BJ (cell line): ENCODE results near the gene TIAM2. TPM values are rescaled to one million over a fixed set of nuclear protein-coding genes. Genes with fewer than 3 reads are reported as not detected.

Experiments
- CTCF ChIA-PET: fragments of 350-600 bp; formaldehyde crosslinking; extraction: SDS; loops from one replicate; lab custom pipeline; 2021; ENCODE audit warnings: antibody characterized with exemption, inconsistent platforms; lab: Yijun Ruan, JAX
- POLR2A ChIA-PET: fragments of 300-600 bp; sonication (Branson Sonifier 250); formaldehyde crosslinking; extraction: SDS; loops from one replicate; lab custom pipeline; 2021; ENCODE audit warnings: antibody characterized with exemption; lab: Charles Lee
- DNase-seq: peaks from one replicate; pipeline ENCODE4 v3.0.0-alpha.2; 2011; ENCODE audit warnings: low read depth
- H3K27me3 ChIP-seq: 2 replicates; pipeline ENCODE4 v1.6.0; 2011; ENCODE audit warnings: low read length; ENCODE audit not compliant: control insufficient read depth, insufficient read depth
- H3K36me3 ChIP-seq: 2 replicates; pipeline ENCODE4 v1.5.1; 2011; ENCODE audit warnings: low read length; ENCODE audit not compliant: control insufficient read depth, insufficient read depth
- H3K4me3 ChIP-seq: 2 replicates; pipeline ENCODE4 v1.5.1; 2011; ENCODE audit warnings: low read depth, mild to moderate bottlenecking, control low read depth, low read length
- CTCF ChIP-seq: IDR thresholded peaks from 2 replicates; pipeline ENCODE4 v1.5.1; 2011; ENCODE audit warnings: low read depth, mild to moderate bottlenecking, control low read depth, inconsistent platforms, low read length, moderate library complexity; ENCODE audit not compliant: insufficient read depth
- polyA plus RNA-seq: library from polyadenylated mRNA; depleted of rRNA; stranded (reverse); fragments of >200 nt; gene quantifications from 2 replicates; pipeline ENCODE4 v1.2.3, GENCODE V29; 2011

Gene TIAM2
- polyA plus RNA-seq, 1 experiment: 4.6 TPM

DNA sequence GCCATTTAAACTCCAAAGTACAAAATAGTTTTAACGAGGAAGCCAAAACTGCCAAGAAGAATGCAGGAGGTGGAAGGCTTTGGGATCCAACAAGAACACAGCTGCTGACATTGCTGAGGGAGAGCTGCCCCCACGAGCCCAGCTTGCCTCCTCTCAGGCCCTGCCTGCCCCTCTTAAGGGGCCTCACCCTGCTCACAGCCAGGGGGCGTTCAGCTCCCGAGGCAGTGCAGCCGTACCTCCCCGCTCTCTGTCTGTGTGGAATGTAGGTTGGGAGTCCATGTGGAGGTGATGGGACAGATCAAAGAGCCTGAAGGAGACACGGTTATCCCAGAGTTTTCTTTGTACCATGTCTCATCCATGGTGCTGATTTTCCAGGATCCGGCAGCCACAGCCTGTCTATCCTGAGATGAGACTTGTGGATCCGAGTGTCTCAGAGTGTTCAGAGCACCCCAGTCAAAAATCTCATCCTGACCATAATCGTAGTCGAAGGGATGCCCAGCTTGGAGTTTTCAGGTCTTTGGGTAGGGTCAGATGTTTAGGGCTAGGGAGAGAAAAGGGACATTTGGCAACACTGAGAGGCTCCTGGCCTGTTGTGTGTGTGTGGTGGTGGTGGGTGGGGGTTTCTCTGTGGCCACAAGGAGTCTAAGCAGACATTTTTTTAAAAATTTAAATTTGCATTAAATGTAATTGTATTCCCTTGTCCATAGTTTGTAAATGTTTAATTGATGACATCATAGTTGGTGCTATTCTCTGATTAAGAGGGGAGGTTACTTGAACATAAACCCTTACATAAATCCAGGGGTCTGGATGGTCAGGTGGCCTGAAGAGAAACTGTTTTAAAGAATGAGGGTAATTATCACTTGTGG lies 157.3 kb downstream of the TIAM2 start:
- DNase-seq: no peak
- CTCF ChIA-PET: interaction anchor here (0.9 to 1.0 kb wide), 2 partner anchors 219 to 224 kb away, joined by 3 read pairs; no protein-coding TSS in a partner anchor
- POLR2A ChIA-PET: no interaction called here

GRCh38 chr6:155154158-155154830 lies 159.2 kb downstream of the TIAM2 start:
- DNase-seq: peak; percentile 90
- H3K4me3 ChIP-seq: no peak overlapping the region
- ChIA-PET POLR2A (interaction anchor here (0.6 kb wide), 1 partner anchor 244 kb away, joined by 3 read pairs; no protein-coding TSS in a partner anchor), CTCF (interaction anchor here (0.7 to 1.5 kb wide), 3 partner anchors 65 to 286 kb away, joined by 3 read pairs; no protein-coding TSS in a partner anchor)
- H3K36me3 ChIP-seq: no peaks in the 10 kb centered on the region
- no peak for TF ChIP-seq CTCF
- H3K27me3 ChIP-seq: no peaks in the 10 kb centered on the region

More for the DNA sequence above, 157.3 kb downstream of the TIAM2 start:
- Histone ChIP-seq H3K4me3 (no peak overlapping the region), H3K27me3 (no peaks in the 10 kb centered on the region), H3K36me3 (peaks cover 3% of the 10 kb centered on the region; the same call in 1 of the 2 replicates)
- peak; percentile 30; the same call in 1 of the 2 replicates for TF ChIP-seq CTCF

- POLR2A ChIA-PET: no interaction called here
- no peak for TF ChIP-seq CTCF
- CTCF ChIA-PET: no interaction called here
- H3K36me3 ChIP-seq: no peaks in the 10 kb centered on the region
- no peaks in the 10 kb centered on the region for H3K27me3 ChIP-seq
- H3K4me3 ChIP-seq: no peak overlapping the region
- DNase-seq: no peak
Observed at GRCh38 chr6:155155787-155156447, 160.8 kb downstream of the TIAM2 start.

DNA sequence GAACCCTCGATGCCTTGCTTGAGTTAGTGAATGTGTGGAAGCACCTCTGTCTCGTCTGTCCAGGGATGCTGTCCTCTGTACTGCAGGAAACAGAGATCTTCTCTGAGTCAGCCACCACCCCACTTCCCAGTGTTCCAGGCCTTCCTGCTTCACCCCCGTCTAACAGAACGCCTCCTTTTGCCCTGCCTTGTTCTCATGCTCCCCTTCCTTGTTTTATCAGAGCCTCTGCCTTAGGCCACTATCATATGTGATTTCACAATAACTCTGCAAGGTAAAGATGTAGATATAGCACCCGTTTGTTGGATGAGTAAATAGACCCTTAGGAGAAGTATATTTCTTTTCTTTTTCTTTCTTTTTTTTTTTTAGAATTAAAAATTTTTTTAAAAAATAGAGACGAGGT lies 162.0 kb downstream of the TIAM2 start:
- Histone ChIP-seq H3K4me3 (no peak overlapping the region), H3K36me3 (no peaks in the 10 kb centered on the region), H3K27me3 (no peaks in the 10 kb centered on the region)
- TF ChIP-seq CTCF: no peak
- POLR2A ChIA-PET: no interaction called here
- CTCF ChIA-PET: no interaction called here
- DNase-seq: no peak
